WTC11 (cell line): ENCODE data around the gene SLC24A3. TPM values are rescaled to one million over a fixed set of nuclear protein-coding genes. Genes with fewer than 3 reads are reported as not detected.

Experiments
- ATAC-seq: fragments of 200-7000 bp; cut with Tn5 transposase; 2 replicates; pipeline ENCODE4 v1.10.0; 2021; ENCODE audit warnings: mild to moderate bottlenecking, moderate library complexity
- CTCF ChIA-PET: fragments of 300-600 bp; sonication (Branson Sonifier 250); formaldehyde crosslinking; loops from one replicate; lab custom pipeline; 2021; ENCODE audit warnings: antibody characterized with exemption; lab: Charles Lee
- POLR2A ChIA-PET: fragments of 350-600 bp; sonication (Branson Sonifier 250); formaldehyde crosslinking; loops from one replicate; lab custom pipeline; 2021; ENCODE audit warnings: antibody characterized with exemption; lab: Charles Lee
- DNase-seq: peaks from one replicate; pipeline ENCODE4 v3.0.0; 2021; ENCODE audit warnings: low spot score
- H3K27ac Mint-ChIP-seq: 2 replicates; pipeline ENCODE4 v1.8.0; 2021; ENCODE audit warnings: mixed read lengths
- H3K27me3 Mint-ChIP-seq: 2 replicates; pipeline ENCODE4 v1.8.0; 2021; ENCODE audit warnings: low read depth, mild to moderate bottlenecking, moderate library complexity, mixed read lengths
- H3K36me3 Mint-ChIP-seq: 2 replicates; pipeline ENCODE4 v1.8.0; 2021; ENCODE audit warnings: mixed read lengths
- H3K4me1 Mint-ChIP-seq: 2 replicates; pipeline ENCODE4 v1.8.0; 2022; ENCODE audit warnings: mixed read lengths
- H3K4me3 Mint-ChIP-seq: 2 replicates; pipeline ENCODE4 v1.8.0; 2021; ENCODE audit warnings: mild to moderate bottlenecking, moderate library complexity, mixed read lengths
- H3K9me3 Mint-ChIP-seq: 2 replicates; pipeline ENCODE4 v1.8.0; 2021; ENCODE audit warnings: mixed read lengths
- AR ChIP-seq: fragments of 250-450 bp; sonication (Bioruptor Pico); IDR thresholded peaks from 2 replicates; pipeline ENCODE4 v1.9.0; 2021; ENCODE audit warnings: mild to moderate bottlenecking
- CREM ChIP-seq: sonication (generic); formaldehyde crosslinking; IDR thresholded peaks from 2 replicates; pipeline ENCODE4 v1.8.1; 2022; ENCODE audit warnings: mild to moderate bottlenecking, missing genetic modification reagents, moderate library complexity
- E2F5 ChIP-seq: sonication (generic); formaldehyde crosslinking; IDR thresholded peaks from 2 replicates; pipeline ENCODE4 v1.8.1; 2022; ENCODE audit warnings: mild to moderate bottlenecking, moderate library complexity, missing genetic modification reagents
- EMX1 ChIP-seq: fragments of 250-450 bp; sonication (Bioruptor Pico); IDR thresholded peaks from 2 replicates; pipeline ENCODE4 v1.8.0; 2021; ENCODE audit warnings: mild to moderate bottlenecking
- ETV6 ChIP-seq: sonication (generic); formaldehyde crosslinking; IDR thresholded peaks from 2 replicates; pipeline ENCODE4 v1.8.1; 2022; ENCODE audit warnings: mild to moderate bottlenecking, missing genetic modification reagents
- FOXP1 ChIP-seq: sonication (generic); formaldehyde crosslinking; IDR thresholded peaks from 2 replicates; pipeline ENCODE4 v1.8.0; 2022; ENCODE audit warnings: missing genetic modification reagents, mild to moderate bottlenecking, moderate library complexity, borderline replicate concordance
- GRHL2 ChIP-seq: fragments of 250-450 bp; sonication (Bioruptor Pico); IDR thresholded peaks from 2 replicates; pipeline ENCODE4 v1.8.0; 2022; ENCODE audit warnings: mild to moderate bottlenecking, moderate library complexity; ENCODE audit not compliant: insufficient replicate concordance, severe bottlenecking
- HMGXB4 ChIP-seq: sonication (generic); formaldehyde crosslinking; IDR thresholded peaks from 2 replicates; pipeline ENCODE4 v1.8.1; 2023; ENCODE audit warnings: mild to moderate bottlenecking, moderate library complexity, missing genetic modification reagents
- IRF2 ChIP-seq: sonication (generic); formaldehyde crosslinking; IDR thresholded peaks from 2 replicates; pipeline ENCODE4 v1.8.0; 2022; ENCODE audit warnings: low read depth, missing genetic modification reagents, borderline replicate concordance
- KAT7 ChIP-seq: sonication (generic); formaldehyde crosslinking; IDR thresholded peaks from 2 replicates; pipeline ENCODE4 v1.8.1; 2023; ENCODE audit warnings: missing genetic modification reagents, mild to moderate bottlenecking, borderline replicate concordance
- NFATC4 ChIP-seq: fragments of 250-450 bp; sonication (Bioruptor Pico); IDR thresholded peaks from 2 replicates; pipeline ENCODE4 v1.9.0; 2021; ENCODE audit warnings: mild to moderate bottlenecking
- NFE2L1 ChIP-seq: sonication (generic); formaldehyde crosslinking; IDR thresholded peaks from 2 replicates; pipeline ENCODE4 v1.8.1; 2023; ENCODE audit warnings: missing genetic modification reagents
- NR3C1 ChIP-seq: sonication (generic); formaldehyde crosslinking; conservative IDR thresholded peaks from 2 replicates; pipeline ENCODE4 v1.8.1; 2023; ENCODE audit warnings: low read depth, mild to moderate bottlenecking, missing genetic modification reagents
- SMAD4 ChIP-seq: sonication (generic); formaldehyde crosslinking; IDR thresholded peaks from 2 replicates; pipeline ENCODE4 v1.8.0; 2022; ENCODE audit warnings: mild to moderate bottlenecking, missing genetic modification reagents
- SOX15 ChIP-seq: fragments of 250-450 bp; sonication (Bioruptor Pico); IDR thresholded peaks from 2 replicates; pipeline ENCODE4 v1.9.0; 2021; ENCODE audit warnings: mild to moderate bottlenecking
- total RNA-seq: library from RNA; stranded (reverse); gene quantifications from 3 replicates; pipeline ENCODE4 v1.2.3, GENCODE V29; 2021
- TF ChIP-seq, protein P1 (sequence below): sonication (generic); formaldehyde crosslinking; IDR thresholded peaks from 2 replicates; pipeline ENCODE4 v1.8.0; 2022; ENCODE audit warnings: missing genetic modification reagents
- TF ChIP-seq, protein P2 (sequence below): fragments of 250-450 bp; sonication (Bioruptor Pico); conservative IDR thresholded peaks from 2 replicates; pipeline ENCODE4 v1.9.0; 2021; ENCODE audit warnings: mild to moderate bottlenecking

The SLC24A3 gene
- total RNA-seq, 1 experiment from 2014 or later: 5.7 TPM

- POLR2A ChIA-PET: no interaction called here
- Mint-ChIP-seq H3K4me1 (peaks cover 27% of the 10 kb centered on the region), H3K9me3 (no peaks in the 10 kb centered on the region), H3K27me3 (no peaks in the 10 kb centered on the region), H3K27ac (no peak overlapping the region), H3K4me3 (no peak overlapping the region), H3K36me3 (no peaks in the 10 kb centered on the region)
- ATAC-seq: no peak
- CTCF ChIA-PET: interaction anchor here (0.8 kb wide), 1 partner anchor 39 kb away, joined by 3 read pairs; no protein-coding TSS in a partner anchor
- DNase-seq: no peak
- no peak for TF ChIP-seq AR (CRISPR knock-in tag)
Measured at GRCh38 chr20:19544684-19545083, 332.2 kb downstream of the SLC24A3 start.

GRCh38 chr20:19546648-19547047, 334.2 kb downstream of the SLC24A3 start:
- CTCF ChIA-PET: interaction anchor here (0.6 to 1.6 kb wide), 3 partner anchors 37 to 525 kb away, joined by 3 to 5 read pairs (median 3); no protein-coding TSS in a partner anchor
- Mint-ChIP-seq H3K27me3 (no peaks in the 10 kb centered on the region), H3K9me3 (0 out of 2 replicates have a peak, but pooled peaks cover 4% of the 10 kb centered on the region)

More at GRCh38 chr20:19546648-19547047, 334.2 kb downstream of the SLC24A3 start:
- DNase-seq (no peak), ATAC-seq (no peak)
- Mint-ChIP-seq H3K4me3 (no peak overlapping the region), H3K27ac (no peak overlapping the region), H3K4me1 (peaks cover 17% of the 10 kb centered on the region), H3K36me3 (no peaks in the 10 kb centered on the region)
- TF ChIP-seq NR3C1 (CRISPR knock-in tag) (no peak), SMAD4 (no peak), CREM (CRISPR knock-in tag) (no peak), FOXP1 (CRISPR knock-in tag) (no peak), IRF2 (CRISPR knock-in tag) (no peak), KAT7 (CRISPR knock-in tag) (no peak), NFATC4 (no peak), E2F5 (CRISPR knock-in tag) (no peak), EMX1 (CRISPR knock-in tag) (no peak), ETV6 (CRISPR knock-in tag) (no peak), GRHL2 (no peak), SOX15 (CRISPR knock-in tag) (no peak), HMGXB4 (no peak), NFE2L1 (CRISPR knock-in tag) (no peak)
- TF ChIP-seq, protein P1, sequence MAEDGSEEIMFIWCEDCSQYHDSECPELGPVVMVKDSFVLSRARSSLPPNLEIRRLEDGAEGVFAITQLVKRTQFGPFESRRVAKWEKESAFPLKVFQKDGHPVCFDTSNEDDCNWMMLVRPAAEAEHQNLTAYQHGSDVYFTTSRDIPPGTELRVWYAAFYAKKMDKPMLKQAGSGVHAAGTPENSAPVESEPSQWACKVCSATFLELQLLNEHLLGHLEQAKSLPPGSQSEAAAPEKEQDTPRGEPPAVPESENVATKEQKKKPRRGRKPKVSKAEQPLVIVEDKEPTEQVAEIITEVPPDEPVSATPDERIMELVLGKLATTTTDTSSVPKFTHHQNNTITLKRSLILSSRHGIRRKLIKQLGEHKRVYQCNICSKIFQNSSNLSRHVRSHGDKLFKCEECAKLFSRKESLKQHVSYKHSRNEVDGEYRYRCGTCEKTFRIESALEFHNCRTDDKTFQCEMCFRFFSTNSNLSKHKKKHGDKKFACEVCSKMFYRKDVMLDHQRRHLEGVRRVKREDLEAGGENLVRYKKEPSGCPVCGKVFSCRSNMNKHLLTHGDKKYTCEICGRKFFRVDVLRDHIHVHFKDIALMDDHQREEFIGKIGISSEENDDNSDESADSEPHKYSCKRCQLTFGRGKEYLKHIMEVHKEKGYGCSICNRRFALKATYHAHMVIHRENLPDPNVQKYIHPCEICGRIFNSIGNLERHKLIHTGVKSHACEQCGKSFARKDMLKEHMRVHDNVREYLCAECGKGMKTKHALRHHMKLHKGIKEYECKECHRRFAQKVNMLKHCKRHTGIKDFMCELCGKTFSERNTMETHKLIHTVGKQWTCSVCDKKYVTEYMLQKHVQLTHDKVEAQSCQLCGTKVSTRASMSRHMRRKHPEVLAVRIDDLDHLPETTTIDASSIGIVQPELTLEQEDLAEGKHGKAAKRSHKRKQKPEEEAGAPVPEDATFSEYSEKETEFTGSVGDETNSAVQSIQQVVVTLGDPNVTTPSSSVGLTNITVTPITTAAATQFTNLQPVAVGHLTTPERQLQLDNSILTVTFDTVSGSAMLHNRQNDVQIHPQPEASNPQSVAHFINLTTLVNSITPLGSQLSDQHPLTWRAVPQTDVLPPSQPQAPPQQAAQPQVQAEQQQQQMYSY (CRISPR knock-in tag): no peak
- TF ChIP-seq, protein P2, sequence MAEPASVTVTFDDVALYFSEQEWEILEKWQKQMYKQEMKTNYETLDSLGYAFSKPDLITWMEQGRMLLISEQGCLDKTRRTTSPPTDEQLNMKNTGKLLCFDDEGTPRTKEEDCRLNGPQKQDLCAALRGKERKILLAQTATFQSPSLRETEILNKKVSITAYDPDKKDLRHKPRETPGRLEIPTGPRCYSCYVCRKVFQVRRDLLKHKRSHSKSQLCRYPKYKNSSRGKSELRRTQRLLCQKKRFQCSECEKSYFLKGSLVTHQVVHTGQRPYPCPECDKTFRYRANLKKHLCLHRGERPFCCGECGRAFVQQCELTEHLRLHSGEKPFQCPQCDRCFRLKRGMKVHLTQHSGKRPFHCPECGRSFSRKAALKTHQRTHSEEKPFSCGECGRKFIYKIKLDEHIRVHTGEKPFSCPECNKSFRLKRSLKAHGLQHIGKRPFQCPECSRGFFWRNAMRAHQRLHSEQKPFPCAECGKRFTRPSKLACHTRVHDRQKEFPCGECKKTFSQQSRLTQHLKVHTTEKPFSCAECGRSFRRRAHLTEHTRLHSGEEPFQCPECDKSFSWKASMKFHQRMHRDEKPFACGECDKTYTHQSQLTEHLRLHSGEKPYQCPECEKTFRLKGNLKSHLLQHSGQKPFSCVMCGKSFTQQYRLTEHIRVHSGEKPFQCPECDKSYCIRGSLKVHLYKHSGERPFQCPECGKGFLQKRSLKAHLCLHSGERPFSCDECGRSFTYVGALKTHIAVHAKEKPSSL (CRISPR knock-in tag): no peak
- POLR2A ChIA-PET: no interaction called here
